HCT116 (cell line): ENCODE measurements around the gene SLC25A22. TPM values are rescaled to one million over a fixed set of nuclear protein-coding genes. Genes with fewer than 3 reads are reported as not detected.

ENCODE experiments used
- ATAC-seq: fragments of 200-7000 bp; cut with Tn5 transposase; 2 replicates; pipeline ENCODE4 v1.9.1; 2020; ENCODE audit warnings: mild to moderate bottlenecking, moderate library complexity
- BruUV-seq: library from RNA; stranded (reverse); fragments of 400-500 nt; replicated peaks from 2 replicates; lab custom pipeline; 2021; lab: Mats Ljungman, UMichigan
- CTCF ChIA-PET: fragments of 300-600 bp; sonication (Branson Sonifier 250); formaldehyde crosslinking; loops from one replicate; lab custom pipeline; 2021; ENCODE audit warnings: antibody characterized with exemption; lab: Charles Lee
- POLR2A ChIA-PET: fragments of 300-600, 350-600 bp; sonication (Branson Sonifier 250); formaldehyde crosslinking; loops from one replicate; lab custom pipeline; 2021; ENCODE audit warnings: antibody characterized with exemption; lab: Charles Lee
- RAD21 ChIA-PET, 2 experiments: fragments of 300-600 bp; sonication (Branson Sonifier 250); formaldehyde crosslinking; loops; one replicate each; lab custom pipeline; 2023; ENCODE audit warnings: low total read pairs in 2 of 2; ENCODE audit not compliant: uncharacterized antibody in 2 of 2, unreplicated experiment in 2 of 2, low non-redundant PET in 1 of 2; lab: Charles Lee
- DNase-seq: peaks from one replicate; pipeline ENCODE4 v3.0.0-alpha.2; 2010; ENCODE audit warnings: low read depth, low spot score
- H2AFZ ChIP-seq: fragments of 200-600 bp; shearing (Covaris generic), sonication (generic); 2 replicates; pipeline ENCODE4 v1.6.1; 2017; ENCODE audit warnings: low read depth, mixed run types, mixed read lengths, antibody characterized with exemption, low read length; ENCODE audit not compliant: poor library complexity, severe bottlenecking
- H3K27ac ChIP-seq: 2 replicates; pipeline ENCODE4 v1.5.1; 2012; ENCODE audit warnings: low read depth, low read length
- H3K27me3 ChIP-seq: fragments of 200-600 bp; sonication (generic); 2 replicates; pipeline ENCODE4 v1.6.1; 2016; ENCODE audit warnings: mixed run types, low read length, mixed read lengths; ENCODE audit not compliant: insufficient read depth
- H3K36me3 ChIP-seq, 2 experiments: fragments of 200-500 bp in 1 of 2; fragments of 200-600 bp in 1 of 2; sonication (Bioruptor generic) in 1 of 2; sonication (generic) in 1 of 2; 2 replicates each; pipeline versions ENCODE4 v1.5.1 to v1.6.1; 2014 to 2016; ENCODE audit warnings: low read length in 2 of 2, inconsistent platforms in 1 of 2, mixed read lengths in 1 of 2, mixed run types in 1 of 2; ENCODE audit not compliant: insufficient read depth in 2 of 2, control insufficient read depth in 1 of 2
- H3K4me1 ChIP-seq, 2 experiments: fragments of 200-600 bp in 1 of 2; sonication (generic) in 1 of 2; 2 replicates each; pipeline versions ENCODE4 v1.5.1 to v1.6.1; 2012 to 2017; ENCODE audit warnings: low read length in 2 of 2, inconsistent platforms in 1 of 2, mild to moderate bottlenecking in 1 of 2, mixed read lengths in 1 of 2, mixed run types in 1 of 2, moderate library complexity in 1 of 2; ENCODE audit not compliant: insufficient read depth in 2 of 2, control insufficient read depth in 1 of 2
- H3K4me2 ChIP-seq: fragments of 200-600 bp; sonication (generic); 2 replicates; pipeline ENCODE4 v1.6.1; 2017; ENCODE audit warnings: mixed run types, low read length, mixed read lengths
- H3K4me3 ChIP-seq, 2 experiments: fragments of 200-600 bp in 1 of 2; sonication (generic) in 1 of 2; replicated peaks in 1 of 2; 2 replicates each; pipeline ENCODE4 v1.5.1; 2011 to 2016; ENCODE audit warnings: low read length in 2 of 2, control low read depth in 1 of 2, low read depth in 1 of 2, mild to moderate bottlenecking in 1 of 2, mixed read lengths in 1 of 2, mixed run types in 1 of 2
- H3K79me2 ChIP-seq: fragments of 200-600 bp; sonication (generic); 2 replicates; pipeline ENCODE4 v1.6.1; 2017; ENCODE audit warnings: mild to moderate bottlenecking, mixed run types, low read length, moderate library complexity, mixed read lengths; ENCODE audit not compliant: insufficient read depth
- H3K9ac ChIP-seq: fragments of 200-600 bp; sonication (generic); 2 replicates; pipeline ENCODE4 v1.6.1; 2016; ENCODE audit warnings: low read length, mixed read lengths
- H3K9me2 ChIP-seq: fragments of 200-600 bp; sonication (generic), shearing (Covaris generic); 2 replicates; pipeline ENCODE4 v1.6.1; 2017; ENCODE audit warnings: mixed run types, mild to moderate bottlenecking, moderate library complexity; ENCODE audit not compliant: insufficient read depth
- H3K9me3 ChIP-seq, 2 experiments: fragments of 200-500 bp in 1 of 2; fragments of 200-600 bp in 1 of 2; sonication (Bioruptor generic) in 1 of 2; sonication (generic) in 1 of 2; 2 replicates each; pipeline ENCODE4 v1.6.1; 2014 to 2017; ENCODE audit warnings: low read length in 2 of 2, mixed read lengths in 2 of 2, inconsistent platforms in 1 of 2, low read depth in 1 of 2, mild to moderate bottlenecking in 1 of 2, mixed run types in 1 of 2, moderate library complexity in 1 of 2; ENCODE audit not compliant: control insufficient read depth in 1 of 2, insufficient read depth in 1 of 2
- H4K20me1 ChIP-seq: fragments of 200-600 bp; sonication (generic), shearing (Covaris generic); 2 replicates; pipeline ENCODE4 v1.6.1; 2017; ENCODE audit warnings: mixed run types, mild to moderate bottlenecking, moderate library complexity; ENCODE audit not compliant: insufficient read depth
- CBX3 ChIP-seq: IDR thresholded peaks from 2 replicates; pipeline ENCODE4 v1.6.1; 2012; ENCODE audit warnings: low read depth
- CEBPB ChIP-seq: IDR thresholded peaks from 2 replicates; pipeline ENCODE4 v1.6.1; 2012; ENCODE audit warnings: low read depth
- EGR1 ChIP-seq: IDR thresholded peaks from 2 replicates; pipeline ENCODE4 v1.6.1; 2012; ENCODE audit warnings: low read depth
- EZH2 ChIP-seq: fragments of 200-600 bp; sonication (generic); IDR thresholded peaks from 2 replicates; pipeline ENCODE4 v1.6.1; 2017; ENCODE audit warnings: antibody characterized with exemption, mixed run types
- EZH2phosphoT487 ChIP-seq: fragments of 200-600 bp; IDR thresholded peaks from 2 replicates; pipeline ENCODE4 v1.6.1; 2018; ENCODE audit warnings: antibody characterized with exemption, borderline replicate concordance
- FOSL1 ChIP-seq: IDR thresholded peaks from 2 replicates; pipeline ENCODE4 v1.6.1; 2012; ENCODE audit warnings: low read depth
- JUND ChIP-seq: IDR thresholded peaks from 2 replicates; pipeline ENCODE4 v1.6.1; 2012
- MAX ChIP-seq: IDR thresholded peaks from 2 replicates; pipeline ENCODE4 v1.6.1; 2012
- POLR2A ChIP-seq: IDR thresholded peaks from 2 replicates; pipeline ENCODE4 v1.7.0; 2011; ENCODE audit warnings: borderline replicate concordance; ENCODE audit not compliant: insufficient read depth, insufficient read length; ENCODE audit errors: extremely low read depth
- RAD21 ChIP-seq: IDR thresholded peaks from 2 replicates; pipeline ENCODE4 v1.6.1; 2012; ENCODE audit warnings: low read depth, mild to moderate bottlenecking
- REST ChIP-seq: IDR thresholded peaks from 2 replicates; pipeline ENCODE4 v1.6.1; 2012; ENCODE audit warnings: low read depth
- SIN3A ChIP-seq: IDR thresholded peaks from 2 replicates; pipeline ENCODE4 v1.6.1; 2012; ENCODE audit warnings: low read depth
- SP1 ChIP-seq: IDR thresholded peaks from 2 replicates; pipeline ENCODE4 v1.6.1; 2012; ENCODE audit warnings: low read depth
- TCF7L2 ChIP-seq: IDR thresholded peaks from 2 replicates; pipeline ENCODE4 v1.7.0; 2011; ENCODE audit warnings: borderline replicate concordance, inconsistent platforms; ENCODE audit not compliant: insufficient read depth, insufficient read length; ENCODE audit errors: extremely low read depth
- ZFX ChIP-seq: fragments of 450-650 bp; IDR thresholded peaks from 2 replicates; pipeline ENCODE4 v1.6.1; 2017
- ZNF274 ChIP-seq: fragments of 200-500 bp; sonication (Bioruptor generic); IDR thresholded peaks from 2 replicates; pipeline ENCODE4 v1.6.1; 2014; ENCODE audit warnings: mild to moderate bottlenecking, low read depth, low read length, inconsistent platforms
- intact Hi-C: fragments of 100-400 bp; cut with micrococcal nuclease; formaldehyde crosslinking; loops from 2 replicates; pipeline ENCODE4 v1.10.0; 2022
- total RNA-seq: library from RNA; stranded (reverse); gene quantifications from one replicate; pipeline ENCODE4 v1.2.1, GENCODE V29; 2021; ENCODE audit not compliant: unreplicated experiment
- TF ChIP-seq, protein P1 (sequence below): IDR thresholded peaks from 2 replicates; pipeline ENCODE4 v1.6.1; 2012
- TF ChIP-seq, protein P2 (sequence below): IDR thresholded peaks from 2 replicates; pipeline ENCODE4 v1.6.1; 2011; ENCODE audit warnings: mild to moderate bottlenecking, low read length, moderate library complexity; ENCODE audit not compliant: insufficient replicate concordance; ENCODE audit errors: extremely low read depth

Gene SLC25A22
- total RNA-seq, 1 experiment from 2014 or later = 62.0 TPM

DNA sequence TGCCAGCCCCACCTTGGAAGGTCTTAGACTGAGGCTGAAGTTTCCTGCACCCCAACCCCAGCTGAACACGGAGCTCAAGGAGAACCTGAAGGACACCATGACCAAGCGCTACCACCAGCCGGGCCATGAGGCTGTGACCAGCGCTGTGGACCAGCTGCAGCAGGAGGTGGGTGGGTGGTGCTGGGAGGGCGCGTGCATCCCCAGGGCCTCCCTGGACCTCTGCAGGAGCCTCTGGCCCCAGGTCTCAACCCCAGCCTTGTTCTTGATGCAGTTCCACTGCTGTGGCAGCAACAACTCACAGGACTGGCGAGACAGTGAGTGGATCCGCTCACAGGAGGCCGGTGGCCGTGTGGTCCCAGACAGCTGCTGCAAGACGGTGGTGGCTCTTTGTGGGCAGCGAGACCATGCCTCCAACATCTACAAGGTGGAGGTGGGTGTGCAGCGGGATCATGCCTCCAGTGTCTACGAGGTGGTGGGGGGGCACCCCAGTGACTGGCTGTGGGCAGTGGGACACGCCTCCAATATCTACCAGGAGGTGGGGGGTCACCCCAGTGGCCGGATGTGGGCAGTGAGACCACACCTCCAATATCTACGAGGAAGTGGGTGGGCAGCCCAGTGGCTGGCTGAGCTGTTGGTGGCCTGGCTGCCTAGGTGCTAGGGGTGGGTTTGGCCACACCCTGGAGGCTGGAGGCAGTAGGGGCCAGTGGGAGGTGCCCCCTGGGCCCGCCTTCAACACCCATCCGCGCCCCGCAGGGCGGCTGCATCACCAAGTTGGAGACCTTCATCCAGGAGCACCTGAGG is 39.3 kb upstream of the SLC25A22 start:
- peaks cover 84% of the 10 kb centered on the region for H3K79me2 ChIP-seq
- H2AFZ ChIP-seq = no peak overlapping the region
- H3K4me1 ChIP-seq = peaks cover 34 to 74% of the 10 kb centered on the region in 2 experiments
- H3K27ac ChIP-seq = peak overlapping the region; percentile 97
- H4K20me1 ChIP-seq = peaks cover 23% of the 10 kb centered on the region; the same call in 1 of the 2 replicates
- RAD21 ChIA-PET = no interaction called here
- H3K4me2 ChIP-seq = peak overlapping the region; percentile 16; the same call in 1 of the 2 replicates
- TSS peak; percentile 1 for BruUV-seq
- H3K9me2 ChIP-seq = no peaks in the 10 kb centered on the region
- peak overlapping the region; percentile 17; the same call in 1 of the 2 replicates for H3K9ac ChIP-seq
- POLR2A ChIA-PET = interaction anchor here (1.2 kb wide), 1 partner anchor 15 kb away, joined by 3 read pairs; no protein-coding TSS in a partner anchor
- no peaks in the 10 kb centered on the region for H3K9me3 ChIP-seq
- ATAC-seq (no peak), DNase-seq (no peak)
- intact Hi-C loops = no loop called here
- no peaks in the 10 kb centered on the region for H3K27me3 ChIP-seq
- H3K36me3 ChIP-seq = peaks cover 3 to 44% of the 10 kb centered on the region in 2 experiments; a peak in 3 of 4 replicates
- H3K4me3 ChIP-seq = no peak overlapping the region
- TF ChIP-seq JUND = no peak
- TF ChIP-seq, protein P1, sequence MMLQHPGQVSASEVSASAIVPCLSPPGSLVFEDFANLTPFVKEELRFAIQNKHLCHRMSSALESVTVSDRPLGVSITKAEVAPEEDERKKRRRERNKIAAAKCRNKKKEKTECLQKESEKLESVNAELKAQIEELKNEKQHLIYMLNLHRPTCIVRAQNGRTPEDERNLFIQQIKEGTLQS = no peak
- TF ChIP-seq SIN3A = no peak
- TF ChIP-seq, protein P2, sequence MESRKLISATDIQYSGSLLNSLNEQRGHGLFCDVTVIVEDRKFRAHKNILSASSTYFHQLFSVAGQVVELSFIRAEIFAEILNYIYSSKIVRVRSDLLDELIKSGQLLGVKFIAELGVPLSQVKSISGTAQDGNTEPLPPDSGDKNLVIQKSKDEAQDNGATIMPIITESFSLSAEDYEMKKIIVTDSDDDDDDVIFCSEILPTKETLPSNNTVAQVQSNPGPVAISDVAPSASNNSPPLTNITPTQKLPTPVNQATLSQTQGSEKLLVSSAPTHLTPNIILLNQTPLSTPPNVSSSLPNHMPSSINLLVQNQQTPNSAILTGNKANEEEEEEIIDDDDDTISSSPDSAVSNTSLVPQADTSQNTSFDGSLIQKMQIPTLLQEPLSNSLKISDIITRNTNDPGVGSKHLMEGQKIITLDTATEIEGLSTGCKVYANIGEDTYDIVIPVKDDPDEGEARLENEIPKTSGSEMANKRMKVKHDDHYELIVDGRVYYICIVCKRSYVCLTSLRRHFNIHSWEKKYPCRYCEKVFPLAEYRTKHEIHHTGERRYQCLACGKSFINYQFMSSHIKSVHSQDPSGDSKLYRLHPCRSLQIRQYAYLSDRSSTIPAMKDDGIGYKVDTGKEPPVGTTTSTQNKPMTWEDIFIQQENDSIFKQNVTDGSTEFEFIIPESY = no peak
- no peak for TF ChIP-seq CEBPB
- TF ChIP-seq ZNF274 = no peak
- TF ChIP-seq FOSL1 = no peak
- TF ChIP-seq RAD21 = no peak
- no peak for TF ChIP-seq ZFX
- no peak for TF ChIP-seq EGR1
- no peak for TF ChIP-seq TCF7L2
- TF ChIP-seq EZH2 = no peak
- no peak for TF ChIP-seq POLR2A
- TF ChIP-seq SP1 = no peak
- no peak for TF ChIP-seq EZH2phosphoT487
- no peak for TF ChIP-seq CBX3
- TF ChIP-seq REST = no peak
- no peak for TF ChIP-seq MAX
- TF ChIP-seq, all 23 proteins: peak for 0
- CTCF ChIA-PET = no interaction called here
